PC-3 (cell line): Measurements from ENCODE around the gene DLD. TPM values are rescaled to one million over a fixed set of nuclear protein-coding genes. Genes with fewer than 3 reads are reported as not detected.
A peak's percentile ranks its signal among the peaks of the same experiment; 100 is the strongest.

Source experiments
- ATAC-seq: fragments of 200-7000 bp; cut with Tn5 transposase; 2 replicates; pipeline ENCODE4 v1.9.1; 2020; ENCODE audit warnings: mild to moderate bottlenecking, moderate library complexity
- BruUV-seq: library from RNA; stranded (reverse); fragments of 400-500 nt; replicated peaks from 2 replicates; lab custom pipeline; 2021; lab: Mats Ljungman, UMichigan
- CTCF ChIA-PET: fragments of 300-600 bp; sonication (Branson Sonifier 250); formaldehyde crosslinking; loops from one replicate; lab custom pipeline; 2022; ENCODE audit warnings: antibody characterized with exemption; lab: Charles Lee
- POLR2A ChIA-PET: fragments of 300-600 bp; sonication (Branson Sonifier 250); formaldehyde crosslinking; loops from one replicate; lab custom pipeline; 2022; ENCODE audit warnings: antibody characterized with exemption; ENCODE audit not compliant: unreplicated experiment; lab: Charles Lee
- DNase-seq: peaks from one replicate; pipeline ENCODE4 v3.0.0-alpha.2; 2015
- H2AFZ ChIP-seq: fragments of 300-600 bp; sonication (generic); 2 replicates; pipeline ENCODE4 v1.6.0; 2016; ENCODE audit warnings: antibody characterized with exemption, low read length
- H3F3A ChIP-seq: fragments of 300-600 bp; sonication (generic); one replicate; pipeline ENCODE4 v1.6.0; 2017; ENCODE audit warnings: antibody characterized with exemption, low read length, control low read depth, mild to moderate bottlenecking; ENCODE audit not compliant: unreplicated experiment
- H3K27ac ChIP-seq: fragments of 300-600 bp; sonication (generic); 2 replicates; pipeline ENCODE4 v1.5.1; 2016; ENCODE audit warnings: mild to moderate bottlenecking, low read length
- H3K27me3 ChIP-seq: fragments of 300-600 bp; sonication (generic); 2 replicates; pipeline ENCODE4 v1.6.1; 2016; ENCODE audit warnings: low read length, mixed read lengths
- H3K36me3 ChIP-seq: fragments of 300-600 bp; sonication (generic); 2 replicates; pipeline ENCODE4 v1.6.1; 2016; ENCODE audit warnings: low read depth, mixed run types, low read length, mixed read lengths
- H3K4me1 ChIP-seq: fragments of 300-600 bp; sonication (generic); 2 replicates; pipeline ENCODE4 v1.5.1; 2016; ENCODE audit warnings: low read length; ENCODE audit not compliant: insufficient read depth
- H3K4me2 ChIP-seq: fragments of 300-600 bp; sonication (generic); 2 replicates; pipeline ENCODE4 v1.6.0; 2016; ENCODE audit warnings: low read length
- H3K4me3 ChIP-seq: fragments of 300-600 bp; sonication (generic); 2 replicates; pipeline ENCODE4 v1.5.1; 2016; ENCODE audit warnings: mild to moderate bottlenecking, low read length, mixed read lengths
- H3K79me2 ChIP-seq: fragments of 300-600 bp; sonication (generic); 2 replicates; pipeline ENCODE4 v1.6.1; 2017; ENCODE audit warnings: low read length, mixed read lengths
- H3K9ac ChIP-seq: fragments of 300-600 bp; sonication (generic); 2 replicates; pipeline ENCODE4 v1.6.0; 2016; ENCODE audit warnings: mild to moderate bottlenecking, low read length
- H3K9me2 ChIP-seq: fragments of 300-600 bp; sonication (generic); replicated peaks from 2 replicates; pipeline ENCODE4 v1.6.1; 2016; ENCODE audit warnings: mixed run types, low read length, mixed read lengths
- H3K9me3 ChIP-seq: fragments of 300-600 bp; sonication (generic); 2 replicates; pipeline ENCODE4 v1.6.1; 2016; ENCODE audit warnings: low read length, mixed read lengths
- H4K20me1 ChIP-seq: fragments of 300-600 bp; sonication (generic); 2 replicates; pipeline ENCODE4 v1.6.1; 2016; ENCODE audit warnings: low read length, mixed read lengths
- CTCF ChIP-seq: fragments of 300-600 bp; sonication (generic); conservative IDR thresholded peaks from 2 replicates; pipeline ENCODE4 v1.5.1; 2017; ENCODE audit warnings: antibody characterized with exemption, low read depth, mild to moderate bottlenecking, low read length
- EZH2 ChIP-seq: fragments of 300-600 bp; sonication (generic); IDR thresholded peaks from one replicate; pipeline ENCODE4 v1.6.1; 2017; ENCODE audit warnings: antibody characterized with exemption, mild to moderate bottlenecking, low read length; ENCODE audit not compliant: unreplicated experiment
- EZH2phosphoT487 ChIP-seq: fragments of 300-600 bp; sonication (generic); IDR thresholded peaks from 2 replicates; pipeline ENCODE4 v1.6.1; 2018; ENCODE audit warnings: mild to moderate bottlenecking, antibody characterized with exemption, low read length, borderline replicate concordance
- intact Hi-C: fragments of 100-400 bp; cut with micrococcal nuclease; formaldehyde crosslinking; loops from 2 replicates; pipeline ENCODE4 v1.9.0; 2023
- total RNA-seq: library from RNA; depleted of rRNA; stranded (reverse); fragments of >200 nt; gene quantifications from 2 replicates; pipeline ENCODE4 v1.2.3, GENCODE V29; 2014

The DLD gene
- total RNA-seq, 1 experiment from 2014 or later: 64.0 TPM

GRCh38 chr7:107874605-107875446 lies 16.2 kb upstream of the DLD start:
- POLR2A ChIA-PET: interaction anchor here (0.6 kb wide), 1 partner anchor 131 kb away, joined by 6 read pairs; no protein-coding TSS in a partner anchor
- Histone ChIP-seq H3K4me1 (peaks cover 5% of the 10 kb centered on the region; the same call in 1 of the 2 replicates), H3K9ac (no peak overlapping the region), H3K27ac (no peak overlapping the region), H4K20me1 (no peaks in the 10 kb centered on the region), H3K36me3 (no peaks in the 10 kb centered on the region), H3K79me2 (no peaks in the 10 kb centered on the region), H2AFZ (no peak overlapping the region), H3K27me3 (no peaks in the 10 kb centered on the region), H3K9me3 (no peaks in the 10 kb centered on the region), H3K4me3 (no peak overlapping the region), H3K4me2 (no peak overlapping the region), H3K9me2 (no peaks in the 10 kb centered on the region), H3F3A (no peaks in the 10 kb centered on the region)
- TF ChIP-seq EZH2phosphoT487 (no peak), CTCF (peak; percentile 84), EZH2 (no peak)
- intact Hi-C loops: loop anchor here (1.0 to 10.0 kb wide), 4 partner anchors 132 to 730 kb away; partner anchors contain the start of gene BCAP29
- DNase-seq: peak; percentile 75
- peak; percentile 91 for ATAC-seq
- BruUV-seq: no TSS peak
- CTCF ChIA-PET: interaction anchor here (0.5 to 1.2 kb wide), 21 partner anchors 17 to 726 kb away, joined by 3 to 77 read pairs (median 4); partner anchors contain the start of gene CBLL1

GRCh38 chr7:107876916-107877315 lies 14.1 kb upstream of the DLD start:
- no peaks in the 10 kb centered on the region for H3K9me3 ChIP-seq
- BruUV-seq: no TSS peak
- no peaks in the 10 kb centered on the region for H3K36me3 ChIP-seq
- H4K20me1 ChIP-seq: no peaks in the 10 kb centered on the region
- TF ChIP-seq EZH2phosphoT487 (no peak), EZH2 (no peak), CTCF (no peak)
- ATAC-seq: no peak
- intact Hi-C loops: loop anchor here (10.0 kb wide), 2 partner anchors 292 to 732 kb away; partner anchors contain the start of gene BCAP29
- H3K4me1 ChIP-seq: peaks cover 5% of the 10 kb centered on the region; the same call in 1 of the 2 replicates
- H3K27me3 ChIP-seq: no peaks in the 10 kb centered on the region
- H3F3A ChIP-seq: no peaks in the 10 kb centered on the region
- H3K4me2 ChIP-seq: no peak overlapping the region
- H3K9me2 ChIP-seq: no peaks in the 10 kb centered on the region
- DNase-seq: no peak
- H3K4me3 ChIP-seq: no peak overlapping the region
- no peak overlapping the region for H2AFZ ChIP-seq
- ChIA-PET POLR2A (no interaction called here), CTCF (interaction anchor here (1.2 kb wide), 1 partner anchor 134 kb away, joined by 7 read pairs; no protein-coding TSS in a partner anchor)
- H3K9ac ChIP-seq: no peak overlapping the region
- no peak overlapping the region for H3K27ac ChIP-seq
- H3K79me2 ChIP-seq: no peaks in the 10 kb centered on the region
